BJ (cell line): Measurements from ENCODE around the gene TPX2. TPM values are rescaled to one million over a fixed set of nuclear protein-coding genes. Genes with fewer than 3 reads are reported as not detected.

Experiments
- CTCF ChIA-PET: fragments of 350-600 bp; formaldehyde crosslinking; extraction: SDS; loops from one replicate; lab custom pipeline; 2021; ENCODE audit warnings: antibody characterized with exemption, inconsistent platforms; lab: Yijun Ruan, JAX
- POLR2A ChIA-PET: fragments of 300-600 bp; sonication (Branson Sonifier 250); formaldehyde crosslinking; extraction: SDS; loops from one replicate; lab custom pipeline; 2021; ENCODE audit warnings: antibody characterized with exemption; lab: Charles Lee
- DNase-seq: peaks from one replicate; pipeline ENCODE4 v3.0.0-alpha.2; 2011; ENCODE audit warnings: low read depth
- H3K27me3 ChIP-seq: 2 replicates; pipeline ENCODE4 v1.6.0; 2011; ENCODE audit warnings: low read length; ENCODE audit not compliant: control insufficient read depth, insufficient read depth
- H3K36me3 ChIP-seq: 2 replicates; pipeline ENCODE4 v1.5.1; 2011; ENCODE audit warnings: low read length; ENCODE audit not compliant: control insufficient read depth, insufficient read depth
- H3K4me3 ChIP-seq: 2 replicates; pipeline ENCODE4 v1.5.1; 2011; ENCODE audit warnings: low read depth, mild to moderate bottlenecking, control low read depth, low read length
- CTCF ChIP-seq: IDR thresholded peaks from 2 replicates; pipeline ENCODE4 v1.5.1; 2011; ENCODE audit warnings: low read depth, mild to moderate bottlenecking, control low read depth, inconsistent platforms, low read length, moderate library complexity; ENCODE audit not compliant: insufficient read depth
- polyA plus RNA-seq: library from polyadenylated mRNA; depleted of rRNA; stranded (reverse); fragments of >200 nt; gene quantifications from 2 replicates; pipeline ENCODE4 v1.2.3, GENCODE V29; 2011

The TPX2 gene
- polyA plus RNA-seq, 1 experiment, result 29.9 TPM

GRCh38 chr20:31839782-31840487, 100.8 kb downstream of the TPX2 start:
- CTCF ChIA-PET, result interaction anchor here (10.6 kb wide), 1 partner anchor 17 kb away, joined by 105 read pairs; the partner anchor contains the start of gene MYLK2
- DNase-seq, result no peak

GRCh38 chr20:31840906-31841816, 102.1 kb downstream of the TPX2 start:
- no peak for TF ChIP-seq CTCF
- Histone ChIP-seq H3K4me3 (no peak overlapping the region), H3K36me3 (no peaks in the 10 kb centered on the region), H3K27me3 (no peaks in the 10 kb centered on the region)
- ChIA-PET CTCF (interaction anchor here (1.0 to 10.6 kb wide), 3 partner anchors 11 to 190 kb away, joined by 3 to 105 read pairs (median 5); partner anchors contain the start of gene MYLK2), POLR2A (no interaction called here)
- no peak for DNase-seq

More at GRCh38 chr20:31839782-31840487, 100.8 kb downstream of the TPX2 start:
- Histone ChIP-seq H3K4me3 (no peak overlapping the region), H3K36me3 (no peaks in the 10 kb centered on the region), H3K27me3 (0 out of 2 replicates have a peak, but pooled peaks cover 2% of the 10 kb centered on the region)
- POLR2A ChIA-PET, result no interaction called here
- no peak for TF ChIP-seq CTCF

DNA sequence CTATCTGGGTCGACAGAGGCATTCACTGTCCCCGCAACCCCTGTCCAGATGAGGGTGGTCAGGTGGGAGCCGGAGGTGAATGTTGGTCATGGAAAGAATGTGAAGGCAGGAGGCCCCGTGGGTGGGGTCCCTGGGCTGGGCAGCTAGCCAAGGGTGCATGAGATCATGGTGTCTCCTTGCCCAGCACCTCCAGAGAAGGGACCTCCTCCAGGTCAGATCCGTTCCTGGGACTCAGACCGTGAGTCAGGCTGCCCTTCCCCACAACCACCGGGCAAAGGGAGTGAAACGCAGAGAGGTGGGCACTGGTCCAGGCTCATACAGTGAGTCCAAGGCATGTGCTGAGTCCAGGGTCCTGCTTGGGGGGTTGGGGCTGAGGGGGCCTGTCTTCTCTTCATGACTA, 102.8 kb downstream of the TPX2 start:
- ChIA-PET POLR2A (no interaction called here), CTCF (interaction anchor here (0.7 to 10.6 kb wide), 5 partner anchors 11 to 190 kb away, joined by 3 to 105 read pairs (median 3); partner anchors contain the start of gene MYLK2)
- no peak for TF ChIP-seq CTCF

GRCh38 chr20:31842471-31843157, 103.5 kb downstream of the TPX2 start:
- no peak for DNase-seq
- POLR2A ChIA-PET, result no interaction called here
- H3K27me3 ChIP-seq, result no peaks in the 10 kb centered on the region
- H3K4me3 ChIP-seq, result no peak overlapping the region
- TF ChIP-seq CTCF, result no peak
- CTCF ChIA-PET, result interaction anchor here (0.7 to 13.3 kb wide), 9 partner anchors 8 to 189 kb away, joined by 3 to 180 read pairs (median 3); no protein-coding TSS in a partner anchor
- H3K36me3 ChIP-seq, result no peaks in the 10 kb centered on the region

More for the DNA sequence above, 102.8 kb downstream of the TPX2 start:
- no peak overlapping the region for H3K4me3 ChIP-seq
- no peaks in the 10 kb centered on the region for H3K27me3 ChIP-seq
- no peak for DNase-seq
- no peaks in the 10 kb centered on the region for H3K36me3 ChIP-seq
